Psoas muscle (tissue), 8 donors: ENCODE data around the gene SIT1. TPM values are rescaled to one million over a fixed set of nuclear protein-coding genes. Genes with fewer than 3 reads are reported as not detected.

Source experiments
- ATAC-seq, 4 donors: fragments of 200-7000 bp; cut with Tn5 transposase; one replicate each; pipeline ENCODE4 v1.9.1; 2020; ENCODE audit warnings: moderate library complexity in 3 of 4, mild to moderate bottlenecking in 2 of 4
- DNase-seq, 2 donors: peaks; one replicate each; pipeline ENCODE4 v3.0.0-alpha.2; 2020
- H3K27ac ChIP-seq: fragments of 200-600 bp; one replicate; pipeline ENCODE4 v1.8.0; 2022
- H3K27me3 ChIP-seq, 3 donors: fragments of 200-600 bp in 1 of 3; one replicate each; pipeline versions ENCODE4 v1.6.1 to v1.8.0; 2013 to 2022; ENCODE audit warnings: low read length in 2 of 3, mild to moderate bottlenecking in 2 of 3, moderate library complexity in 1 of 3; ENCODE audit not compliant: insufficient read depth in 3 of 3
- H3K36me3 ChIP-seq, 2 donors: fragments of 200-600 bp in 1 of 2; one replicate each; pipeline versions ENCODE4 v1.6.1 to v1.8.0; 2013 to 2022; ENCODE audit warnings: low read depth in 1 of 2, mild to moderate bottlenecking in 1 of 2, moderate library complexity in 1 of 2; ENCODE audit not compliant: insufficient read depth in 1 of 2
- H3K4me1 ChIP-seq: fragments of 200-600 bp; one replicate; pipeline ENCODE4 v1.8.0; 2022
- H3K4me3 ChIP-seq: fragments of 200-600 bp; one replicate; pipeline ENCODE4 v1.8.0; 2022; ENCODE audit warnings: mild to moderate bottlenecking
- H3K9me3 ChIP-seq: fragments of 200-600 bp; one replicate; pipeline ENCODE4 v1.8.0; 2022
- CTCF ChIP-seq: fragments of 200-600 bp; IDR thresholded peaks from one replicate; pipeline ENCODE4 v1.8.0; 2022; ENCODE audit warnings: antibody characterized with exemption
- WGBS, 3 donors: extraction: QIAGEN DNeasy Blood & Tissue Kit; methylation state at CpG; one replicate each; pipeline versions ENCODE4 v1.1.6 to v1.1.7; 2013; 5-methylcytosine and 5-hydroxymethylcytosine counted together
- intact Hi-C, 2 donors: fragments of 100-400 bp; cut with DNase I; formaldehyde crosslinking; loops; one replicate each; pipeline versions ENCODE4 v1.11.0 to v1.14.2; 2022
- long read RNA-seq, 2 donors: library from polyadenylated mRNA; unstranded; transcript quantifications; one replicate each; pipeline ENCODE4 v2.0.0, GENCODE V29; 2021
- polyA plus RNA-seq, 3 donors: library from polyadenylated mRNA; stranded (reverse); fragments of 200-250 nt; gene quantifications; one replicate each; pipeline ENCODE4 v1.2.3, GENCODE V29; 2013
- total RNA-seq, 4 donors: library from RNA; stranded (reverse); fragmentation: NEBNext Ultra II Directional in 2 of 4; extraction: Animal tissue kit (Norgen Biotek cat#: 25700) in 2 of 4; gene quantifications; one replicate each; pipeline versions ENCODE4 v1.2.1 to v1.2.4, GENCODE V29; 2021 to 2023
- donor health status: healthy with polysubstance abuse.
- donor health status: DM: no; HTN: no; CAD: no; lungs with moderate emphysema.
- donor health status: Bipolar disorder and iron deficiency.
- donor health status: healthy.
- donor health status: DM: yes; HTN: yes; CAD: no.
- donor health status: DM: no; HTN: no; CAD: no.
- donor health status: DM: no; HTN: no; CAD: no.
- donor health status: DM: yes; HTN: yes; CAD: no.

Gene SIT1
- total RNA-seq, result under 1 TPM; 0.23 to 0.34 (median 0.28) TPM
- under 1 TPM in 2 of 3 donors, not detected in 1; 0.08 to 0.10 TPM for polyA plus RNA-seq
- long read RNA-seq, donor 1, result 0 reads
- long read RNA-seq, donor 2, partial matches to known transcripts, result 0 of 1 reads
- long read RNA-seq, donor 2, other reads (novel, unspliced or antisense), result 0 of 1 reads

DNA sequence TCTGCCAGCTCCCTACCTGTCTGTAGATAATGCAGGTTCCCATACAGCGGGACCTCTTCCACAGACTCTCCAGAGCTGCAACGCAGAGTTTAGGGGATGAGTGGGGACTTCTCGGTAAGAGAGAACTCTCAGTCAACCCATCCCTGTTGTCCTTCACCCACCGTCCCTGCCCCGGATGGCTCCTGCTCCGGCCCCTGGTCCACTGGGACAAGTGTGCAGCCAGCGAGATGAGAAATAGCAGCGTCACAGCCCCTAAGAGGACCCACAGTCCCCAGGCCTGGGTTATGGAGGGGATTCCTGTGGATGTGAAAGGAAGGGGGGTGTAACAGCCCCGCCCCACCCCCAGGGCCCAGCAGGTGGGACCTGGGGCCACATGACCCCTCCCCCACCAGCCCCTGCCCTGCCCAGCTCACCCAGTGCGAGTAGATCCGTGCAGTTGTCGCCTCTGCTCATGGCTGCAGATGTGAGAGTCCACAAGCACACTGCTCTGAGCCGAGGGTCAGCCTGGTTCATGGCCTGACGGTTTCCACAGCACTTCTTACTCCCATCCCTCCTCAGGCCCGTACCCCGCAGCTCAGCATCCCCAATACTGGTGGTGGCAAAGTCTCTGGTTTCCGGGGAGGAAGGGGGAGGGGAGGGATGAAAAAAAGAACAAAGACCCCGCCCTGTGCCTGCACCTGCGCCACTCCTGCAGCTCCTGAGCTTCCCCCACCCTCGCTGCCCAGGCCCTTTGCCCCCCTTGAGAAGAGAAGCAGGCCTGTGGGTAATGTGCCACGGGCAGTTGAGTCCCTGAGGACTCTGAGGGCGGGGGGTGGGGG lies at the start of gene SIT1:
TSS of gene SIT1 (minus strand) at position 591 of the 818 bp plus-strand sequence. CDS start at position 513, 78 bp downstream.
- DNase-seq, result no peak
- H3K4me1 ChIP-seq, result no peaks in the 10 kb centered on the region
- intact Hi-C loops, result no loop called here

GRCh38 chr9:35700031-35700430 lies 49.3 kb upstream of the SIT1 start:
- intact Hi-C loops, result loop anchor here in 1 of 2 donors (10.0 kb wide), 1 partner anchor 295 kb away; no protein-coding TSS in a partner anchor
- Histone ChIP-seq H3K27me3 (no peaks in the 10 kb centered on the region), H3K36me3 (peaks cover 26 to 95% of the 10 kb centered on the region in 2 donors), H3K4me1 (peaks cover 8% of the 10 kb centered on the region), H3K27ac (no peak overlapping the region), H3K9me3 (no peaks in the 10 kb centered on the region), H3K4me3 (no peak overlapping the region)
- WGBS, 3 donors, result 87 to 92% (median 90%) methylated on average over 11 of the region's 11 CpGs
- ATAC-seq (no peak), DNase-seq (peak in 1 of 2 donors; percentile 24)
- TF ChIP-seq CTCF, result no peak

More for the DNA sequence above, at the start of gene SIT1:
- Histone ChIP-seq H3K4me3 (no peak within 1 kb of the TSS), H3K9me3 (no peaks in the 10 kb centered on the region), H3K27me3 (no peaks in the 10 kb centered on the region), H3K27ac (no peak within 1 kb of the TSS), H3K36me3 (no peaks in the 10 kb centered on the region)
- no peak for ATAC-seq
- no peak for TF ChIP-seq CTCF
- 63 to 72% (median 65%) methylated on average over 20 to 22 of the region's 22 CpGs for WGBS, 3 donors

DNA sequence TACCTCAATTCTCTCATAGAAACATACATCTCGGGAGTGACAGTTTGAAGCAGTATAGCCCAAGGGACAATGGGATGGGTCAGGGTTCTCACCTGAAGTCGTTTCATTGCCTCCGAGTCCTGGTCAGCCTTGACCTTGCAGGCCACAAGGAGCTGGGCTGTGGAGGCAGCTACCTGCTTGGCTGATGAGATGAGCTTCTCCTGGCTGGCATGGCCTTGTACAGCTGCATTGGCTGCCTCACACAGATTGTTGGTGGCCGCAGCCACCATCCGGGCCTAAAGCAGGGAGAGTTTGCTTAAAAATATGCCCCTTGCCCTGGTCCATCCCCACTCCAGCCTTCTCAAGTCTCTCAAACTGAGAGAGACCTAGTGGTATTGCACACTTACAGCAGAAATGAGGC lies 47.5 kb upstream of the SIT1 start:
- Histone ChIP-seq H3K27ac (no peak overlapping the region), H3K27me3 (no peaks in the 10 kb centered on the region), H3K4me3 (no peak overlapping the region), H3K36me3 (peaks cover 22 to 77% of the 10 kb centered on the region in 2 donors), H3K4me1 (peaks cover 11% of the 10 kb centered on the region), H3K9me3 (no peaks in the 10 kb centered on the region)
- intact Hi-C loops, result loop anchor here (2.0 to 10.0 kb wide), 4 partner anchors 27 to 213 kb away; partner anchors contain the start of gene TESK1 (in 1 of the 2)
- DNase-seq, result peak in 1 of 2 donors; percentile 27
- ATAC-seq, result no peak
- TF ChIP-seq CTCF, result no peak
- 92 to 94% (median 93%) methylated on average over 5 of the region's 5 CpGs for WGBS, 3 donors

DNA sequence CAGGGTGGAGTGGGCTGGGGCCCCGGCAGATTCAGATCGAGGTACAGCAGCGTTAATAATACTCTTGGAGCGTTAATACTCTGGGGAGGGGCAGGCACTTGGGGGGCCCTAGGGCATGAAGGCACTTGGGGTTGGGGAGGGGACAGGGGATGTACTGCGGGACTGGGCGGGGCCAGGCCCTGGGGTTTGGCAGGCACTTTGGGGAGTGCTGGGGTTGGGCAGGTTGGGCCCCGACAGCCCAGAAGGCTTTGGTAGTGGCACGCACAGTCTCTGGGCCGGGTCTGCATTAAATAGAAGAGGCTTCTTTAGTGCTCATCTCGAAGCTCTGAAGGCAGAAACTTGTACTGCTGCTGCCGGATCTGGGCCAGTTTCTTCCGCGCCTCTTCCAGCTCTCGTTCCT lies 46.8 kb upstream of the SIT1 start:
- no peak overlapping the region for H3K27ac ChIP-seq
- no peaks in the 10 kb centered on the region for H3K27me3 ChIP-seq
- DNase-seq (peak in 1 of 2 donors; percentile 59), ATAC-seq (peak in 1 of 4 donors; percentile 4)
- no peaks in the 10 kb centered on the region for H3K9me3 ChIP-seq
- no peak for TF ChIP-seq CTCF
- H3K4me3 ChIP-seq, result no peak overlapping the region
- intact Hi-C loops, result loop anchor here (5.0 to 10.0 kb wide), 3 partner anchors 35 to 213 kb away; partner anchors contain the start of gene TESK1 (in 1 of the 2)
- peaks cover 11% of the 10 kb centered on the region for H3K4me1 ChIP-seq
- 74 to 78% (median 77%) methylated on average over 14 of the region's 14 CpGs for WGBS, 3 donors
- peaks cover 20 to 70% of the 10 kb centered on the region in 2 donors for H3K36me3 ChIP-seq
